DOHH2 (cell line): ENCODE data around the gene EXOSC2.

ENCODE experiments used
- EZH2phosphoT487 ChIP-seq: fragments of 200-600 bp; sonication (generic); IDR thresholded peaks from 2 replicates; pipeline ENCODE4 v1.6.1; 2017; ENCODE audit warnings: borderline replicate concordance, mild to moderate bottlenecking, antibody characterized with exemption, low read length, moderate library complexity, mixed read lengths
- TF ChIP-seq, protein P1 (sequence below): fragments of 200-600 bp; sonication (generic); IDR thresholded peaks from one replicate; pipeline ENCODE4 v1.5.1; 2014; ENCODE audit warnings: antibody characterized with exemption, mild to moderate bottlenecking, low read depth, low read length; ENCODE audit not compliant: poor library complexity, severe bottlenecking

DNA sequence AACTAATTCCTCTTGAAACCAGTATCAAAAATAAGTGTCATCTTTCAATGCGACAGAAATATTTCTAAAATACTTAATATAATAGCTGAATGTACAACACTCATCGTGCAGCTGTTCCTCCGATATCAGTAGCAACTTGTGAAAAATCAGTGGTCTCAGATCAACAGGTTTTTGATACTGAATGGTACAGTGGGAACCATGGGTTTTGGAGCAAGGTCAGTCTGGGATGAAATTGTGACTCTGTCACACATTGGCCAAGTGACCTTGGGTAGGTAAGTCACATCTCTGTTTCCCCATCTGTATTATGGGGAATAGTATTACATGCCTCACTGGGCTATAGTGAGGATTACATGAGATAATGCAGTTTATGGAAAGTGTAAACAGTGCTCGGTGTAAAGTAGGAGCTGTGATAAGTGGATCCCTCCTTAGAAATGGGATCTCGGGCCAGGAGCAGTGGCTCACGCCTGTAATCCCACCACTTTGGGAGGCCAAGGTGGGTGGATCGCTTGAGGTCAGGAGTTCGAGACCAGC lies 17.3 kb downstream of the EXOSC2 start:
- TF ChIP-seq, protein P1, sequence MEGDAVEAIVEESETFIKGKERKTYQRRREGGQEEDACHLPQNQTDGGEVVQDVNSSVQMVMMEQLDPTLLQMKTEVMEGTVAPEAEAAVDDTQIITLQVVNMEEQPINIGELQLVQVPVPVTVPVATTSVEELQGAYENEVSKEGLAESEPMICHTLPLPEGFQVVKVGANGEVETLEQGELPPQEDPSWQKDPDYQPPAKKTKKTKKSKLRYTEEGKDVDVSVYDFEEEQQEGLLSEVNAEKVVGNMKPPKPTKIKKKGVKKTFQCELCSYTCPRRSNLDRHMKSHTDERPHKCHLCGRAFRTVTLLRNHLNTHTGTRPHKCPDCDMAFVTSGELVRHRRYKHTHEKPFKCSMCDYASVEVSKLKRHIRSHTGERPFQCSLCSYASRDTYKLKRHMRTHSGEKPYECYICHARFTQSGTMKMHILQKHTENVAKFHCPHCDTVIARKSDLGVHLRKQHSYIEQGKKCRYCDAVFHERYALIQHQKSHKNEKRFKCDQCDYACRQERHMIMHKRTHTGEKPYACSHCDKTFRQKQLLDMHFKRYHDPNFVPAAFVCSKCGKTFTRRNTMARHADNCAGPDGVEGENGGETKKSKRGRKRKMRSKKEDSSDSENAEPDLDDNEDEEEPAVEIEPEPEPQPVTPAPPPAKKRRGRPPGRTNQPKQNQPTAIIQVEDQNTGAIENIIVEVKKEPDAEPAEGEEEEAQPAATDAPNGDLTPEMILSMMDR = no peak
- no peak for TF ChIP-seq EZH2phosphoT487
